Activated CD4-positive, alpha-beta T cell treated with anti-CD3 and anti-CD28 coated beads, Interleukin-2, amount 50 U/mL, for 24 hours (primary cell): ENCODE measurements around the gene STUB1.

ENCODE experiments used
- DNase-seq, 2 donors: peaks; one replicate each; pipeline ENCODE4 v3.0.0-alpha.2; 2020; ENCODE audit warnings: low read depth in 1 of 2, low spot score in 1 of 2

Gene STUB1

GRCh38 chr16:693766-694165, 13.6 kb downstream of the STUB1 start:
- no peak for DNase-seq

GRCh38 chr16:694187-694862, 14.1 kb downstream of the STUB1 start:
- DNase-seq: no peak

GRCh38 chr16:694863-695354, 14.7 kb downstream of the STUB1 start:
- no peak for DNase-seq

GRCh38 chr16:695355-696089, 15.3 kb downstream of the STUB1 start:
- peak; percentile 47 to 49 for DNase-seq

- DNase-seq: no peak
These were observed 18.9 kb downstream of the STUB1 start for GRCh38 chr16:698911-699671.

GRCh38 chr16:700684-701584, 20.7 kb downstream of the STUB1 start:
- DNase-seq: no peak

GRCh38 chr16:702341-702740, 22.1 kb downstream of the STUB1 start:
- no peak for DNase-seq

- no peak for DNase-seq
These were observed 23.2 kb downstream of the STUB1 start for GRCh38 chr16:703406-703805.

GRCh38 chr16:704047-704446, 23.8 kb downstream of the STUB1 start:
- no peak for DNase-seq

- DNase-seq: no peak
These were observed 24.6 kb downstream of the STUB1 start for GRCh38 chr16:704552-705380.

GRCh38 chr16:705431-706188, 25.4 kb downstream of the STUB1 start, which contains the start of gene FBXL16:
TSS of gene FBXL16 (minus strand) at chr16:705801. CDS start at chr16:697405, 8,396 bp downstream.
- DNase-seq: no peak

- DNase-seq: no peak
These were observed 26.2 kb downstream of the STUB1 start for GRCh38 chr16:706189-707061.

GRCh38 chr16:707062-707538, 26.9 kb downstream of the STUB1 start:
- no peak for DNase-seq

GRCh38 chr16:708019-708418, 27.8 kb downstream of the STUB1 start:
- DNase-seq: no peak

- DNase-seq: no peak
These were observed 28.7 kb downstream of the STUB1 start for GRCh38 chr16:708959-709358.

- no peak for DNase-seq
These were observed 29.6 kb downstream of the STUB1 start for GRCh38 chr16:709566-710499.

- no peak for DNase-seq
These were observed 30.4 kb downstream of the STUB1 start for GRCh38 chr16:710500-711075.
